ENCODE data around the gene PPP1R37.

PPP1R37 gene

GRCh38 chr19:45070861-45071544 is 22.0 kb upstream of the PPP1R37 start:
- no peak for TF ChIP-seq CTCF (IDR thresholded peaks at IDR 0.05; ENCODE audit: insufficient read depth, low read depth, low read length, missing control alignments)
- H3K4me3 ChIP-seq (ENCODE audit: low read length): no peak overlapping the region

GRCh38 chr19:45071545-45071938 is 21.4 kb upstream of the PPP1R37 start:
- no peak for TF ChIP-seq CTCF (IDR thresholded peaks at IDR 0.05; ENCODE audit: insufficient read depth, low read depth, low read length, missing control alignments)
- no peak for DNase-seq (ENCODE audit: low read depth)
- no peak overlapping the region for H3K4me3 ChIP-seq (ENCODE audit: low read length)

More at GRCh38 chr19:45070861-45071544, 22.0 kb upstream of the PPP1R37 start:
- DNase-seq (ENCODE audit: low read depth): no peak

- DNase-seq (ENCODE audit: low read depth): no peak
- H3K4me3 ChIP-seq (ENCODE audit: low read length): no peak overlapping the region
- TF ChIP-seq CTCF (IDR thresholded peaks at IDR 0.05; ENCODE audit: insufficient read depth, low read depth, low read length, missing control alignments): no peak
Observed at GRCh38 chr19:45071969-45072790, 20.8 kb upstream of the PPP1R37 start.

- TF ChIP-seq CTCF (IDR thresholded peaks at IDR 0.05; ENCODE audit: insufficient read depth, low read depth, low read length, missing control alignments): no peak
- H3K4me3 ChIP-seq (ENCODE audit: low read length): peak overlapping the region; percentile 69
- no peak for DNase-seq (ENCODE audit: low read depth)
Observed at GRCh38 chr19:45074744-45075300, 18.2 kb upstream of the PPP1R37 start.

- no peak for TF ChIP-seq CTCF (IDR thresholded peaks at IDR 0.05; ENCODE audit: insufficient read depth, low read depth, low read length, missing control alignments)
- H3K4me3 ChIP-seq (ENCODE audit: low read length): peak overlapping the region; percentile 69
- peak; percentile 77 for DNase-seq (ENCODE audit: low read depth)
Observed at GRCh38 chr19:45075301-45076028, 17.5 kb upstream of the PPP1R37 start.

- H3K4me3 ChIP-seq (ENCODE audit: low read length): peak within 1 kb of the TSS; percentile 69
- DNase-seq (ENCODE audit: low read depth): peak; percentile 78
- TF ChIP-seq CTCF (IDR thresholded peaks at IDR 0.05; ENCODE audit: insufficient read depth, low read depth, low read length, missing control alignments): no peak
Observed at GRCh38 chr19:45076029-45076850, 16.7 kb upstream of the PPP1R37 start, which contains the start of gene ZNF296. ZNF296 (minus strand) TSS chr19:45076478; CDS start chr19:45076373, 105 bp downstream.
